K562 (cell line): ENCODE results near the gene AGFG2. TPM values are rescaled to one million over a fixed set of nuclear protein-coding genes. Genes with fewer than 3 reads are reported as not detected.
A peak's percentile ranks its signal among the peaks of the same experiment; 100 is the strongest.

Experiments used
- ADNP ChIP-seq: fragments of 200-800 bp; sonication (Bioruptor generic); IDR thresholded peaks from 2 replicates; pipeline ENCODE4 v1.6.1; 2016; ENCODE audit warnings: missing genetic modification characterization, missing compliant biosample characterization
- BHLHE40 ChIP-seq: IDR thresholded peaks from 2 replicates; pipeline ENCODE4 v1.6.1; 2011; ENCODE audit warnings: low read length, improper control_type of control experiment
- CXXC5 ChIP-seq: fragments of 250-450 bp; sonication (Bioruptor Pico); IDR thresholded peaks from 2 replicates; pipeline ENCODE4 v1.8.0; 2022; ENCODE audit warnings: inconsistent platforms, mild to moderate bottlenecking, moderate library complexity
- DPF2 ChIP-seq: fragments of 450-650 bp; IDR thresholded peaks from 2 replicates; pipeline ENCODE4 v1.6.1; 2016
- FOSL1 ChIP-seq: fragments of 200-800 bp; sonication (Bioruptor generic); conservative IDR thresholded peaks from 2 replicates; pipeline ENCODE4 v1.6.1; 2016; ENCODE audit warnings: missing genetic modification characterization, missing compliant biosample characterization
- FOXP4 ChIP-seq: sonication (generic); formaldehyde crosslinking; IDR thresholded peaks from 2 replicates; pipeline ENCODE4 v1.8.0; 2022; ENCODE audit warnings: mild to moderate bottlenecking, missing genetic modification reagents, borderline replicate concordance
- GABPB1 ChIP-seq: sonication (generic); formaldehyde crosslinking; IDR thresholded peaks from 2 replicates; pipeline ENCODE4 v1.8.0; 2022; ENCODE audit warnings: mild to moderate bottlenecking, missing genetic modification reagents
- JUND ChIP-seq, 2 experiments: IDR thresholded peaks; 2 replicates in 1 of 2; 3 replicates in 1 of 2; pipeline ENCODE4 v1.6.1; 2011; ENCODE audit warnings: borderline replicate concordance in 2 of 2, low read depth in 2 of 2, low read length in 2 of 2, improper control_type of control experiment in 1 of 2, missing biosample characterization in 1 of 2, missing genetic modification characterization in 1 of 2, missing genetic modification reagents in 1 of 2
- KAT7 ChIP-seq: sonication (generic); formaldehyde crosslinking; IDR thresholded peaks from 2 replicates; pipeline ENCODE4 v1.8.0; 2022; ENCODE audit warnings: missing genetic modification reagents, mild to moderate bottlenecking, borderline replicate concordance
- MCM5 ChIP-seq: fragments of 450-650 bp; IDR thresholded peaks from 2 replicates; pipeline ENCODE4 v1.6.1; 2016; ENCODE audit warnings: low read depth
- MLLT1 ChIP-seq, 2 experiments: fragments of 450-650 bp; IDR thresholded peaks; 2 replicates each; pipeline ENCODE4 v1.6.1; 2016
- NR1H2 ChIP-seq: sonication (generic); formaldehyde crosslinking; IDR thresholded peaks from 2 replicates; pipeline ENCODE4 v1.4.0; 2020; ENCODE audit warnings: mild to moderate bottlenecking, missing genetic modification reagents
- PCBP1 ChIP-seq: fragments of 200-400 bp; formaldehyde crosslinking; IDR thresholded peaks from 2 replicates; pipeline ENCODE4 v1.6.1; 2018; ENCODE audit warnings: mild to moderate bottlenecking, low read depth, low read length; ENCODE audit not compliant: poor library complexity, severe bottlenecking
- PHB ChIP-seq: fragments of 250-450 bp; sonication (Bioruptor Pico); IDR thresholded peaks from 2 replicates; pipeline ENCODE4 v1.5.0; 2021
- RBBP5 ChIP-seq: fragments of 200-600 bp; sonication (generic); IDR thresholded peaks from 2 replicates; pipeline ENCODE4 v1.6.1; 2012; ENCODE audit warnings: borderline replicate concordance, mild to moderate bottlenecking, low read length, control low read depth, inconsistent platforms; ENCODE audit not compliant: insufficient read depth, poor library complexity, severe bottlenecking
- SOX6 ChIP-seq: fragments of 450-650 bp; IDR thresholded peaks from 2 replicates; pipeline ENCODE4 v1.6.1; 2014; ENCODE audit warnings: mild to moderate bottlenecking
- SREBF1 ChIP-seq: fragments of 150-350 bp; IDR thresholded peaks from 2 replicates; pipeline ENCODE4 v1.6.1; 2014; ENCODE audit warnings: antibody characterized with exemption, low read depth, low read length, borderline replicate concordance
- TEAD1 ChIP-seq, 2 experiments: fragments of 450-650 bp in 1 of 2; sonication (generic) in 1 of 2; formaldehyde crosslinking; IDR thresholded peaks; 2 replicates each; pipeline versions ENCODE4 v1.4.0 to v1.8.0; 2020 to 2022; ENCODE audit warnings: mild to moderate bottlenecking in 2 of 2, missing genetic modification reagents in 1 of 2
- WHSC1 ChIP-seq: IDR thresholded peaks from one replicate; pipeline ENCODE4 v1.6.1; 2012; ENCODE audit warnings: low read length, control low read depth, inconsistent platforms
- ZBTB17 ChIP-seq: fragments of 450-650 bp; formaldehyde crosslinking; IDR thresholded peaks from 2 replicates; pipeline ENCODE4 v1.4.0; 2020; ENCODE audit warnings: mild to moderate bottlenecking
- ZFX ChIP-seq: sonication (generic); formaldehyde crosslinking; IDR thresholded peaks from 2 replicates; pipeline ENCODE4 v1.8.0; 2022; ENCODE audit warnings: mild to moderate bottlenecking, missing genetic modification reagents, moderate library complexity
- ZNF143 ChIP-seq: sonication (generic); formaldehyde crosslinking; IDR thresholded peaks from 2 replicates; pipeline ENCODE4 v1.9.0; 2022; ENCODE audit warnings: mild to moderate bottlenecking, missing genetic modification reagents
- polyA plus RNA-seq, 8 experiments: library from polyadenylated mRNA; depleted of rRNA in 4 of 8; stranded (reverse) in 5 of 8; unstranded in 3 of 8; fragments of >200 nt; fragmentation: Nextera tagmentation in 2 of 8; fragmentation: Illumina TruSeq in 1 of 8; extraction: Ambion mirVana in 2 of 8; extraction: Trizol in 1 of 8; gene quantifications; 2 replicates each; pipeline versions ENCODE4 v1.2.1 to v1.2.3, GENCODE V29; 2011 to 2014; ENCODE audit warnings: inconsistent platforms in 1 of 8, missing spikeins in 1 of 8
- total RNA-seq, 7 experiments: library from RNA; depleted of rRNA in 6 of 7; stranded (reverse); fragments of >200 nt in 6 of 7; fragmentation: Illumina TruSeq in 2 of 7; extraction: Trizol in 2 of 7; gene quantifications; 2 replicates each; pipeline versions ENCODE4 v1.2.1 to v1.2.3, GENCODE V29; 2011 to 2021; ENCODE audit warnings: low replicate concordance in 1 of 7

AGFG2 gene
- total and polyA plus RNA-seq, 9 of the 15 experiments (the other 6 are each of a cell fraction or from before 2014, with no cell fraction given): 0.31 to 23.1 (median 6.5) TPM

GRCh38 chr7:100604028-100604975 lies 65.3 kb downstream of the AGFG2 start (continued):
- peak; percentile 89 for TF ChIP-seq CXXC5 (CRISPR knock-in tag)
- 0 out of 2 replicates have a peak, but pooled peaks have one; percentile 15 for TF ChIP-seq BHLHE40
- TF ChIP-seq GABPB1 (CRISPR knock-in tag): peak; percentile 60
- peak; percentile 57; the same call in 1 of the 2 replicates for TF ChIP-seq SOX6
- TF ChIP-seq JUND (IDR thresholded peaks at IDR 0.05; ENCODE audit: borderline replicate concordance, low read depth, low read length): peak; percentile 34; the same call in 1 of the 2 replicates
- no peak; the same call in 2 of the 3 replicates for TF ChIP-seq JUND (tag; IDR thresholded peaks at IDR 0.05; ENCODE audit: borderline replicate concordance, low read depth, low read length)
- no peak for TF ChIP-seq SREBF1
- TF ChIP-seq KAT7: 0 out of 2 replicates have a peak, but pooled peaks have one; percentile 34
- no peak for TF ChIP-seq FOXP4 (CRISPR knock-in tag)
- 0 out of 4 replicates have a peak, but pooled peaks of 1 of the 2 experiments have one; percentile 35 for TF ChIP-seq MLLT1 (IDR thresholded peaks at IDR 0.05)
- peak; percentile 60 for TF ChIP-seq RBBP5
- TF ChIP-seq ZNF143 (CRISPR knock-in tag): 0 out of 2 replicates have a peak, but pooled peaks have one; percentile 24
- peak; percentile 46 for TF ChIP-seq PCBP1
- TF ChIP-seq DPF2: peak; percentile 66
- TF ChIP-seq PHB: peak; percentile 16; the same call in 1 of the 2 replicates
- no peak for TF ChIP-seq MCM5
- no peak for TF ChIP-seq ZBTB17
- TF ChIP-seq ZFX: peak; percentile 44
- TF ChIP-seq ADNP (tag): no peak
- no peak for TF ChIP-seq WHSC1
- 0 out of 2 replicates have a peak, but pooled peaks have one; percentile 47 for TF ChIP-seq FOSL1 (tag)
- TF ChIP-seq NR1H2: peak; percentile 89; the same call in 1 of the 2 replicates
- peak in 1 of 2 experiments; percentile 27; a peak in 1 of 4 replicates for TF ChIP-seq TEAD1 (CRISPR knock-in tag; IDR thresholded peaks at IDR 0.05)
